ENCODE measurements around the gene RALB.

Gene RALB

DNA sequence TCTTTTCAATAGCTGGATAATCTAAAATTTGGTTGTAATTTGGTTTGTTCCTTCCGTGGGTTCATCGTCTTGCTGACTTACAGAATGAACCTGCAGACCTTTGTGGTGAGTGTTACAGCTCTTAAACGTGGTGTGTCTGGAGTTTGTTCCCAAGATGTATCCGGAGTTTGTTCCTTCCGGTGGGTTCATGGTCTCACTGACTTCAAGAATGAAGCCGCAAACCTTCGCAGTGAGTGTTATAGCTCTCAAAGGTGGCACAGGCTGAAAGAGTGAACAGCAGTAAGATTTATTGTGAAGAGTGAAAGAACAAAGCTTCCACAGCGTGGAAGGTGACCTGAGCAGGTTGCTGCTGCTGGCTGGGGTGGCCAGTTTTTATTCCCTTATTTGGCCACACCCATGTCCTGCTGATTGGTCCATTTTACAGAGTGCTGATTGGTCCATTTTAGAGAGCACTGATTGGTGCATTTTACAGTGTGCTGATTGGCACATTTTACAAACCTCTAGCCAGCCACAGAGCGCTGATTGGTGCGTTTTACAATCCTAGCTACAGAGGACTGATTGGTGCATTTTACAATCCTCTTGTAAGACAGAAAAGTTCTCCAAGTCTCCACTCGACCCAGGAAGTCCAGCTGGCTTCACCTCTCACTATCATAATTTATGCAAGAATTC, 16.6 kb downstream of the RALB start:
- DNase-seq = no peak

DNA sequence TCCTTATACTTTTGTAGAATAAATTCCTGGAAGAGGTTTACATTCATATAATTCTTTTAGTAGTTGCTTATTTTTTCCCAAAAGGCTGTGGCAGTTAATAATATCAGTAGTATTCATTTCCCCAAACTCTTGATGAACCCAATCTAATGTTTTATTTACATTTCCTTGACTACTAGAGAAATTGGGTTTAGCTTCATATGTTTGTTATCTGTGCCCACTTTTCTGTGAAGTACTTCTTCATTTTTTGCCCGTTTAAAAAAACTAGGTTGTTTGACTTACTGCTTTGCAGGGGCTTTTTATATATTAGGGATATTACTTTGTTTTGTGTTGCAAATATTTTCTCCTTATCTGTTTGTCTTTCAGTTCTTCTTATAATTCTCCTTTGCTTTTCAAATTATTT, 17.2 kb downstream of the RALB start:
- no peak for DNase-seq

DNA sequence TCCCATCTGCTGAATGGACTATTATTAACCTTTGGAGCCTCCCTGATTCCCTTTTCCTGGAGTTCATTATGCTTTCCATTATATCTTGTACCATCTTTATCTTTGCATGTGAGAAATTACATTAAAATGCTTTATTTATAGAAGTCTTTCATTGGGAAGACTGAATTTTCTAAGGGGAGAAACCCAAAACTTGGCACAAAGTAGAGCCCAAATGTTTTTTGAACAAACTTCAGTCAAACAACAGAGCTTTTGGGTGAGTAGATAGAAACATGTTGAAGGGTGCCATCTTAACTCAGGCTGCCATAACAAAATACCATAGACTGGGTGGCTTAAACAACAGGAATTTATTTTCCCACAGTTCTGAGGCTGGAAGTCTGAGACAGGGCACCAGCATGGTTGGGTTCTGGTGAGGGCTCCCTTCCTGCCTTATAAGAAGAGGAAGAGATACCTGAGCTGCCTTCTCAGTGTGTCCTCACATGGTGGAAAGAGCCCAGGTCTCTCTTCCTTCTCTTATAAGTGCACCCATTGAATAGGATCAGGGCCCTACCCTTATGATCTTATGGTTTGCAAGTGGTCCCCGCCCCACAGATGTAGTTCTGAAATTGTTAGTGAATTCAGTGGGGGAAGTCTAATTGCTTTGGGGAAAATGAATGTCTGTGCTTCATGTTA, 19.2 kb downstream of the RALB start:
- no peak for DNase-seq

DNA sequence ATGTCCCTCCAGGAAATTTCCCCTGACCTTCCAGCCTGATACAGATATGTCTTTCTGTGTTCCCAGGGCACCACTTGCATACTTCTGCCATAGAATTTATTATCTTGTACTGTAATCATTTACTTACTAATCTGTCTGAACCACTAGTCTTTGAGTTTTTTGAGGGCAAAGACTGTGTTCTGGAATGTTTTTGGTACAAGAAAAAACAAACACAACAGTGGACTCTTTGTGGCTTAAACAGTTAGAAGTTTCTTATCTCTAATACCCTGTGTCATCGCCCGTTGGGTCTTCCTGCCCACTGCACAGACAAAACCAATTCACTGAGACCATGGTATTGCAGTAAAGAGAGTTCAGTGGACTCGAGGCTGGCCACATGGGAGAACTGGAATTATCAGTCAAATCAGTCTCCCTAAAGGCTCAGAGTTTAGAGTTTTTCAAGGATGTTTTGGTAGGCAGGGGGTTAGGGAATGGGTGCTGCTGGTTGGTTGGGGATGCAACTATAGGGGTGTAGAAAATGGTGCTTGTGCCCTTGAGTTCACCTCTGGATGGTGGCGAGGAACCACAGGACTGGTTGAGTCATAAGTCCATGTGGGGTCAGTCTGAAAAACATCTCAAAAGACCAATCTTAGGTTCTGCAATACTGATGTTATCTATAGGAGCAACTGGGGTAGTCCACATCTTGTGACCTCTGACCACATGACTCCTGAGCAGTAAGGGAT, 20.3 kb downstream of the RALB start:
- no peak for DNase-seq

DNA sequence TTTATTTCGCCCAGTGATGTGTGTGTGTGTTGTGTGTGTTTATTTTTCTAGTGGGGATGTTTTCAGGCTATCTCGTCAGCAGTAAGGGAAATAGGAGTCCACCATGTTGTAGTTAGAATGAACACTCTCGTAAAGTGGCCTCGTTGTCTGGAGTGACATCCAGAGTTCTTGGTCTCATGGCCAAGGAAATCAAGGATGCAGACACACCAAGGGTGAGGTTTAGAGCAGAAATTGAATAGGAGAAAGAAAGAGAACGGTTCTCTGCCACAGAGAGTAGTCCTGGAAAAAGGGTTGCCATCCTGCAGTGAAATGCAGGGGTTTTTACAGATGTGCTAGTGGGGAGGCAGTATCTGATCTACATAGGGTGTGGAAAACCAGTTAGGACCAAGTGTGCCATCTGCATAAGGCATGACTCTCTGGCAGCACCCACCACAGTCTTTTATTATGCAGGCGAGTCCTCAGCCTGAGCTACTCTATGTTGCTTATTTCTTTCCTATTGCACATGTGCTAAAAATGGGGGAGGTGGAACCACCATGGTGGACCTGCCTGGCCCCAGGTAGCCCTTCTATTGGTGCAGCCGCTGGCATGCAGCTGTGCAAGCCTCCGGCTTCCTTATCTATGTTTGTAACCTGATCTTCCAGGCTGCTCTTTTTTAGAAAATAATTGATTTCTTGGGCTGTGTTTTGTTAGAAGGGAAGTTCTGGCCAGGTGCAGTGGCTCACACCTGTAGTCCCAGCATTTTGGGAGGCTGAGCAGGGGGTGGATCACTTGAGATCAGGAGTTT, 23.2 kb downstream of the RALB start:
- DNase-seq = no peak

DNA sequence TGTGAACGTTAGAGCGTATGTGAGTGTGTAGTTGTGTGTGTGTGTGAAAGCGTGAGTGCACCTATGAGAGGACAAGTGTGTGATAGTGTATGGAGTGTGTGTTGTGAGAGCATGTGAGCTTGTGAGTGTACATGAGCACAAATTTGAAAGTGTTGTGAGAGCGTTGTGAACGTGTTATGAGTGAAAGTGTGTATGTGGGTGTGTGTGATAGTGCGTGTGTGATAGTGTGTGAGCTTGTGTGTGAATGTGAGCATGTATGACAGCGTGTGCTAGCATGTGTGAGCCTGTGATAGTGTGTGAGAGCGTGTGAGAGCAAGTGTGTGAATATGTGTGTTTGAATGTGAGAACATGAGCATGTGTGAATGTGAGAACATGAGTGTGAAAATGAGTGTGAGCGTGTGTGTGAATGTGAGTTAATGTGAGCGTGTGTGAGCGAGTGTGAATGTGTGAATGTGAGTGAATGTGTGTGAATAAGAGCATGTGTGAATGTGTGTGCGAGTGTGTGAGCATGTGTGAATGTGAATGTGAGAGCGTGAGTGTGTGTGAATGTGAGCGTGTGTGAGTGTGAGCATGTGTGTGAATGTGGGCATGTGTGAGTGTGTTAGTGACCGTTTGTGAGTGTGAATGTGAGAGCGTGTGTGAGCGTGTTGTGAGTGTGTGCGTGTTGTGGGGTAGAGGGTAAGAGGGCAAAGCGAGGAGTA, 25.0 kb downstream of the RALB start:
- DNase-seq = no peak

DNA sequence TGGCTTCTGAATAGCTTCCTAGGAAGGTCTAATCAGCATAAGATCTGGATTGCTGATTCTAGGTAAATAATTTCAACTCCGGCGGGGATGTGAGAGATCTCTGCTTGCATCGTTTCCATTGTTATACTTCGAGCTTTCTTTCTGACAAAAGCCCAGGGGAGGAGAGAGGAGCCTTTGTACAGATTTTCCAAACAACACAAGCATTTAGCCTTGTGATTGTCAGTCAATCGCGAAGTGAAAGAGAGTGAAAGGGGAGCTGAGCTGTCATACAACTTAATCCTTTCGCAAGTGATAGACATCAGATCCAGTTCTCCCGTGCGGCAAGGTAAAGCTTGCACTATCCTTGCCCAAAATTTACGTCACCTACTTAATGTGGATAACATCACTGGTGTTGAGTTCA, 26.2 kb downstream of the RALB start:
- DNase-seq = no peak

DNA sequence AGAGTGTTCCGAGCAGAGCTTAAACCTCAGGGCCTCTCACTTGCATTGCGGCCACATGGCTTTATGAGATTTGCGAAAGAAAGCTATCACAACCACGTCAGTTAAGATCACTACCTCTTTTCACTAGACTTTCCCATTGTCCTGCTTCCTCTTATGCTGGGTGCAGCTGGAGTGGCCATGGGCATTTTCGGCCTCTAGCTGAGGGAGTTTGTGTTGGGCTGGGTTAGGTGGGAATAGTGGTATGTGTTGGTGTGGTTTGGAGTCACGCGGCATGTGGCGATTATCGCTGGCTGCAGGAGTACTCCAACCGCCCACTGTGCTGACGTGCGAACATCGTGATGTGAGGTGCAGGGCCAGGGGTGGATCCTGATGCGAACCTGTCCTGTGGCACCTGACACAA, 27.1 kb downstream of the RALB start:
- DNase-seq = no peak

DNA sequence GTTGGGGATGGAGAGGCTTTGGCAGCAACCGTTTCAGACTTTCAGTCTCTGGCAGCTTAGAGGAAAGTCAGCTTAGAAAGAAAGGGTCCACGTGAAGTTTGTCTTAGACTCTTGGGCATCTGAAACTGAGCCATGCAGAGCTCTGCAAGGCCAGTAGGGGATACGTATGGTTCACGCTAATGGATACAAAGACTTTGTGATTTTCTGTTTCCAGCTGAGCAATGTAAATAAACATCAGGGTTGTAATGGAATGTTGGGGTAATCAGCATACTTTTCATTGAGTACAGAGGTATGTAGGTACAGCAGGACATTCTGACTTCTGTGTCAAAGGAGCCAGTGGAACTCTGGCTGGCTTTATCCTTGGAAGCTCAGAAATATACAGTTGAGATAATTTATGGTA, 31.0 kb downstream of the RALB start:
- DNase-seq = no peak

DNA sequence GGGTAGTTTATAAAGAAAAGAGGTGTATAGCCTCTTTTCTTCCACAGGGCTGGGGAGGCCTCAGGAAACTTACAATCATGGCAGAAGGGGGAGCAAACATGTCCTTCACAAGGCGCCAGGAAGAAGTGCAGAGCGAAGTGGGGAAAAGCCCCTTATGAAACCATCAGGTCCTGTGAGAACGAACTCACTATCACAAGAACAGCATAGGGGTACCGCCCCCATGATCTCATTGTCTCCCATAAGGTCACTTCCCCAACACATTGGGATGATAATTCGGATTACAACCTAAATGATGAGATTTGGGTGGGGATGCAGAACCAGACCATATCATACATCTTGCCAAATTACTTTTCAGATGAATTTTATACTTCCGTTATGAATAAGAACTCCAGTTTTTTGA, 32.4 kb downstream of the RALB start:
- DNase-seq = no peak

DNA sequence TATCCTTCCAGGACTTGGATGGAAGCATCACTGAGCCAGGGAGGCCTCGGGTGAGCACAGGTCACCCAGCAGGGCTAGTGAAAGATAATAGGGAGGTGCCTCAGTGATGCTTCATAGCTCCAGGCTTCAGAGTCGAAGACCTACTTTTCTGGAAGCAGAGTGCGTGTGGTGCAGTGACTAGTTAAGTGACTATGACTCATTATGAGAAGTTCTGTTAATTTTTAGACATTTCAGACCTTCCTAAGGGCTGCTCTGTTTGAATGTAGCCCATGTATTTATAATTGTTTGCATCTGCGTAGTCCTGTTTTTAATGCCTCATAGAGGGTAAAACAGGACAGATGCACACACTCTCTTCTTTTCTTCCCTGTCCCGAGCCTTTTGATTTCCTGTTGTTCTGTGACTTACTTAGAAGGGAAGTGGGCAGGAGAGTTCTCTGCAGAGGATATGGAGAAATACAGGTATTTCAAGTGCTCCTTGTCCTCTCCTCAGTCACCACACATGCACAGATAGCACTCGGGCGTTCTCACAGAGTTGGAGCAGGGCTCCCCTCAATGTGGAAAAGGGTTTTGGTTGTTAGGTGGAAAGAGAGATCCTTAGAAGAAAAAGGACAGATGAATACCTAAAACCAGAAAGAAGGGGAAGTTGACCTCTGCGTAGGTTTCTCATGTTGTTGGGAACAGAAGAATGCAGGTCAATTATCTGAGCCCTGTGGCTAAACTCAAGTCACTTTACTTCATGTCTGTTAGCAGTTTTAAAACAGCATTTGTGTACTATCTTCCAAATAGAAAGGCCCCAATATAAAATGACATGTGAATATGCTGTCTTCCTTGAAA, 34.7 kb downstream of the RALB start:
- DNase-seq = no peak

DNA sequence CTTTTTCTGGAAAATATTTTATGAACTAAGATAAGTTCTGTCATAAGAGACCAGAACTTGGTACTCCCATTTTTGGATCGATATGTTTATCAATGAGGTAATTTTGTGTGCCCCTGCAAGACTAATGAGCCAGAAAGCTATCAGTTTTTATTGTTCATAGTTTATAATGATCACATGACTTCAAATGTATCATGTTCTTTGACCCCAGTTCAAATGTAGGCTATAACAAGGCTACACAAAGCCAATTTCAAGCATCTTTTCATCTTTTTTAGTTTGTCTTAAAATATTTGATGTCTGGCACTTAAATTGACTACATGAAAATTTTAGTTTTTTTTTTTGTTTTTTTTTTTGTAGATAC, 35.3 kb downstream of the RALB start:
- no peak for DNase-seq

DNA sequence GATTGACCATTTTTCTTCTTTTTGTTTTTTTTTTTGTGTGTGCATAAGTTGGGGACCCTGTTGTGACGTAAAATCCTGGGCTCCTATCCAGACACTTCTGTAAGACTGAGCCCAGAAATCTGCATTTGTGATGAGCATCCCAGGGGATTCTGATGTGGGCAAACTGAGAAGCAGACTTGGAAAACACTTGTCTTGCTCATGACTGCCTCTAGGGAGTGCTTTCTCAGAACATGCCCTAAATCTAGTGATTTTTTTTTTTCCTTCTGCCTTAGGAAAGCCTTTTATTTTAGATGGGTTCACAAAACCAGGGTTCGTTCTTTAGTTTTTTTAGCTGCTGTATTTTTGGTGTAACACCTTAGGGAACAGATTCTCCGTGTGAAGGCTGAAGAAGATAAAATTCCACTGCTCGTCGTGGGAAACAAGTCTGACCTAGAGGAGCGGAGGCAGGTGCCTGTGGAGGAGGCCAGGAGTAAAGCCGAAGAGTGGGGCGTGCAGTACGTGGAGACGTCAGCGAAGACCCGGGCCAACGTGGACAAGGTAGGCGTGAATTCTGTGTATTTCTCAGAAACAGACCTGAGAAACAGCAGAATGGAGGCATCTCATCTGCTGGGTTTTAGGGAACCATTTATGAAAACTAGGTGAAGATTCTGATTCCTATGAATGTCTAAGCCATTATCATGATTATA, 36.7 kb downstream of the RALB start:
- no peak for DNase-seq

DNA sequence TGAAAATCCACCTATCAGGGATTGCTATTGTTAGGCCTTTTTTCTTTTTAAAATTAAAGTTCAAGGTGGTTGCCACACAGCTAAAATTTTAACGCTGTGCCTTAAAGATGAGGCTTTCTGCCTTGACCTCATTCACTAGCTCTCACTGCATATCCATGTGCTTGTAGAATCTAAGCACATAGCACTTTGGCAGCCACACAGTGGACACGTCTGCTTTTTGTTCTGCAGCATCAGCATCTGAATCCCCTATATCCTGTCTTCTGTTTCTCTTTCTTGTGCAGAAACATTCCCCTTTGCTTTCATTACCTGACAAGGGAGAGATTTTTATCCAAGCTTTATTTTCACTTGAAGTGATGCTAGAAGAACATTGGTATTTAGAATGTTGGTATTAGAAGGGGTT, 38.1 kb downstream of the RALB start:
- no peak for DNase-seq

DNA sequence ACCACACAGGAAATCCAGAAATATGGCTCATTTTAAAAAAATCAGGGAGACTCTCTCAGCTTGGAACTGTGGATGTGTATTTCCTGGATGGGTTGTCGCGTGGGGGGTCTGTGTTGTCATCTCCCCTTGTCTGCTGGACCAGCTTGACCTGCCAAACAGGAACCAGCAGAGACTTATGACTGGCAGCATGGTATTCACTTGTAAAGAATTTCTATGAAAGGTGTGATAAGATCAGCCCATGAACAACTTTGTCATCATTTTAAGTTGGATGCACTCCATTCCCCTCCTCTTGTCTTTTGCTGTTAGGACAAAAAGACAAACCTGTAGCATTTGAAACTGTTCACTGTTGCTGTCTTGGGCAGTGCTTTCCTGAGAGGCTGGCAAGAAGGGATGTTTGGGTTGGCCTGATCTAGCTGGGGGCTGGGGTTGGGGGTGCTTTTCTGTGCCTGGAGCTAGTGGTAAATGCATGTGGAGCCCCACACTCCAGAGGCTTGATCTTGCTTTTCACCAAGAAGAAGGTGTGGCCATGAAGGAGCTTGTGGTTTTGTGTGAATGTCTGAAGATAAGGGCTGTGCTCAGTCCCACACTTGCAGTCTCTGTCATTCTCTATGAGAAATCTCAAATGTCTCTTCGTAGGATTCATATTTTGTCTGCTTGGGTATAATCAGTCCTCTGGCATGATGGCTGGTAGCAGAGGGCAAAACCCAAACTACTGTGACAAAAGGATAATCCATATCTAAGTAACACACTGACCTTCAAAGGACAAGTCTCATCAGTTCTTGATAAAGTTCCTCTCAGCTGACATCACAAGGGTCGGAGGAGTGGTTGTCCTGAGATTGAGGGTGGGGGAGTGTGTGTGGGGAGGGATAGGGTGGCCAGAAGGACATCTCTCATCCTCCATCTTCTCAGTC, 39.0 kb downstream of the RALB start:
- DNase-seq = no peak

DNA sequence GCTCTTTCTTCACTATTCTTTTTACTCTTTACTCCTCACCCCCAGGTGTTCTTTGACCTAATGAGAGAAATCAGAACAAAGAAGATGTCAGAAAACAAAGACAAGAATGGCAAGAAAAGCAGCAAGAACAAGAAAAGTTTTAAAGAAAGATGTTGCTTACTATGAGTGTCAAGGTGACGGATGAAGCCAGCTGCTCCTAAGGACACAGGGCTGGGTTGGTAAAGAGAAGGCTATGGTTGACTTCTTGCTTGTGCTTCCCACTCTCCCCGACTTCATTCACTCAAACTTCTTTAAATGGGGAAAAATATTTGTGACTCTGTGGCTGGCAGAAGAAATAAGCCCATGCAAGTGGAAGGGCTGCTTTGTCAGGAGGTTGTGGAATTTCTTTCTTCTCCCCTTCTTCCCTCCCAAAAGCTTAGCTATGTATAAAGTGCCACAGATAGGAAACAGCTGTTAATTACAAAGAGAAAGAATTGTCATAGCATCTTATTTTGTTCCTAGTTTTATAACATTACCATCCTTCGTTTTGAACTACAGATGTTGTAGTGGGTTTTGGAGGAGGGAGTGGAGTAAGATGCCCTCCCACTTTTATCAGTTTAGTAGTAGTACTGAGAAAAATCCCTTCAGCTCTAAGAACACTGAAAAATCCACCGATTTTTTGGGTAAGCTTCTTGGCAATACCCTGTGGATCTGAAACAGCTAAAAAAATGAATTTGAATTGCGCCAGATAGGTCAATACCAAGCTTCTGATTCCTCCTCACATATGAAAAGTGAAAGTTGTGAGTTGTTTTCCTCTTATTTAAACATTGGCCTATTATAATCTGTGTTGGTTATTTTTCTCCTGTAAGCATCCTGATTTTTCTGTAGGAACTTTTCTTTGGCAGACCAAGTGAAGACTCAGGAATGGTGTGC, 40.7 kb downstream of the RALB start:
- no peak for DNase-seq

DNA sequence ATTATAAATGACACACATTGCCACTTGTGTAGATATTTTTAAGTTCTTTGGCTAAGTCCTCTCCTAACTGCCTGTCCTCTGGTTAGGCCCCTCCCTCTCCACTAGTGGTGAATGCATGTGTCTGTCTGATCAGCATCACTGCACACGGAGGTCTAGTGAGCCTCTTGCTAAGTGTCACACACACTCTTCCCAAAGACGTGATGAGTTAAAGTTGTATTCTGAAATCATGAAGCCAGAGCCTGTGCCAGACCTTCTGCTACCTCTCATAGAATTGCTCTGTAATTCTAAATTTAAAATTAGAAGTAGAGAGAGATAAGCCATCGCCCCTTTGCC, 41.3 kb downstream of the RALB start:
- DNase-seq = no peak

DNA sequence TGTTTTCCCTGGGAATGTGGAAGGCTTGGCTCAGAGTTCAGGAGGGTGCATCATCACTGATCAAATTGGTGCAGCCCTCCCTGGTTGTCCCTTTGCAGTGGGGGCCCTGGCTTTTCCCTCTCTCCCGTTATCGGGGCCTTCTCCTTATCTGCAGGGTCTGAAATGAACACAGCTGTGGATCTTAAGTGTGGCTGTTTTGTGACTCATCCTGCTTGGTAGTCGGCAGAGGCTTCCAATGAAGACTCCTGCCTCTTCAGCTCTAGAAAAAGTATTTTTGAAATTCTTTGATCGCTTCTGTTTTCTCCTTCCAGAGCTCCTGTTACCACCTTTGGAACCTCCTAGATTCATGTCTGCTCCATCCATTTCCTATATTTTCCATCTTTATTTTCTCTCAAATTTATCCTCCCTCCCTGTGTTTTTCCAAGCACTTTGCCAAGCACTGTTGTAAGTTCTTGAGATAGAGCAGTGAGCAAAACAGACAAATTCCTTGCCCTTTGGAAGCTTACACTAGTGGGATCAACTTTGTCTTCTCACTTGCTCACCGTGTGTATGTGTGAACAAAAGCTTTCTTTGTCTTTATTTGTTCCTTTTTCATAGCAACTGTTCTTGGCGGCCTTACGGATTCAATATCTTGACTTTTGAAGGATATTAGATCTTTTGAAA, 45.7 kb downstream of the RALB start:
- no peak for DNase-seq

DNA sequence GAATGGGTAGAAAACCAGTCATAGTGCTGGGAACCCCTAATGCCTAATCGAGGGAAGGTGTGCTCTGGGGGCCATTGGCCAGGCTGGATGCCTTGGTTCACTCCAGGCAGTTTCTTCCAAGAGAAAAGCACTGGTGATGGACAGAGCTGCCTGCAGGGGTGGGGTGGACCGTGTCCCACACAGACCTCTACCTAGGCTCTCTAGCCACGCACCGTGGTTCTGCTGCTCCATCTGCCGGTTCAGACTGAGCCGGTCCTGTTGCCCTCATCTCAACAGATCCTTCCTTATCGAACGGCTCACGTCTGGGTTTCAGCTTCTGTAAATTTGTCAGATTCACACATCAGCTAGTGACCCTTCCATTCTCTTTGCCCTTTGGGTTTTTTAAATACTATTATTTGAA, 46.4 kb downstream of the RALB start:
- no peak for DNase-seq
